MM.1S (cell line): Measurements from ENCODE around the gene NR5A2.

Source experiments
- EZH2 ChIP-seq: fragments of 300-600 bp; sonication (generic); optimal IDR thresholded peaks from 2 replicates; pipeline ENCODE3; 2017; ENCODE audit warnings: low read depth, mild to moderate bottlenecking, antibody characterized with exemption, low read length, mixed read lengths
- EZH2phosphoT487 ChIP-seq: fragments of 300-600 bp; sonication (generic); IDR thresholded peaks from 2 replicates; pipeline ENCODE4 v1.6.1; 2018; ENCODE audit warnings: antibody characterized with exemption, low read length
- TF ChIP-seq, protein P1 (sequence below): fragments of 300-600 bp; sonication (generic); IDR thresholded peaks from 2 replicates; pipeline ENCODE4 v1.5.1; 2016; ENCODE audit warnings: antibody characterized with exemption, low read length, mixed read lengths

DNA sequence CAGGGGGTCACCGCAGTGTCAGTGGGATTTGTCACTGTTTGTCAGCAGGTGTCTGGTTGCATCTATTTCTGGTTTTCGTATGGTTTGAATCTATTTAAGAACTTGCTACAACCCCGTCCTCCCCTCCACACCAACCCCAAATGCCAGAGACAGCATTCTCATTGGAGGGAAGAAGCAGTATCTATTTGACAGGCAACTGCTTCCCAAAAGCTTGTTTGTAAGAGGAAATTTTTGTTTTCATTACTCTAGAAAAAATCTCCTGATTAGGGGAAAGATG is 54.4 kb downstream of the NR5A2 start:
- TF ChIP-seq, protein P1, sequence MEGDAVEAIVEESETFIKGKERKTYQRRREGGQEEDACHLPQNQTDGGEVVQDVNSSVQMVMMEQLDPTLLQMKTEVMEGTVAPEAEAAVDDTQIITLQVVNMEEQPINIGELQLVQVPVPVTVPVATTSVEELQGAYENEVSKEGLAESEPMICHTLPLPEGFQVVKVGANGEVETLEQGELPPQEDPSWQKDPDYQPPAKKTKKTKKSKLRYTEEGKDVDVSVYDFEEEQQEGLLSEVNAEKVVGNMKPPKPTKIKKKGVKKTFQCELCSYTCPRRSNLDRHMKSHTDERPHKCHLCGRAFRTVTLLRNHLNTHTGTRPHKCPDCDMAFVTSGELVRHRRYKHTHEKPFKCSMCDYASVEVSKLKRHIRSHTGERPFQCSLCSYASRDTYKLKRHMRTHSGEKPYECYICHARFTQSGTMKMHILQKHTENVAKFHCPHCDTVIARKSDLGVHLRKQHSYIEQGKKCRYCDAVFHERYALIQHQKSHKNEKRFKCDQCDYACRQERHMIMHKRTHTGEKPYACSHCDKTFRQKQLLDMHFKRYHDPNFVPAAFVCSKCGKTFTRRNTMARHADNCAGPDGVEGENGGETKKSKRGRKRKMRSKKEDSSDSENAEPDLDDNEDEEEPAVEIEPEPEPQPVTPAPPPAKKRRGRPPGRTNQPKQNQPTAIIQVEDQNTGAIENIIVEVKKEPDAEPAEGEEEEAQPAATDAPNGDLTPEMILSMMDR: no peak
- no peak for TF ChIP-seq EZH2phosphoT487
- no peak for TF ChIP-seq EZH2
